Measurements from ENCODE around the gene DTL. TPM values are rescaled to one million over a fixed set of nuclear protein-coding genes. Genes with fewer than 3 reads are reported as not detected.

DTL gene
- total and polyA plus RNA-seq, 2 of the 13 experiments (the other 11 are each of a cell fraction or from before 2014, with no cell fraction given), result 10.4 to 32.8 TPM

GRCh38 chr1:212073490-212073889, 37.9 kb downstream of the DTL start (continued):
- no peak for TF ChIP-seq EZH2 (conservative IDR thresholded peaks at IDR 0.05; ENCODE audit: low read depth, low read length)
- no peak for TF ChIP-seq PBX3 (CRISPR knock-in tag; IDR thresholded peaks at IDR 0.05; ENCODE audit: borderline replicate concordance)

- in situ Hi-C loops (cut with HindIII; ENCODE audit: extremely low pct_ligation_motif_present, low pct_unique_long_range_greater_than_20kb) (loop anchor here (5.0 kb wide), 2 partner anchors 218 to 293 kb away; no protein-coding TSS in a partner anchor), intact Hi-C loops (cut with micrococcal nuclease; ENCODE audit: unreplicated experiment) (no loop called here)
- ATAC-seq (no peak), FAIRE-seq (no peak), DNase-seq (ENCODE audit: low spot score) (no peak)
- WGBS (ENCODE audit: low lambda C conversion rate), result 98% methylated on average over 3 of the region's 3 CpGs
- ChIA-PET CTCF (ENCODE audit: low intra/inter-chr PET ratio, low total read pairs) (interaction anchor here (1.7 kb wide), 1 partner anchor 217 kb away, joined by 4 read pairs; no protein-coding TSS in a partner anchor), POLR2A (no interaction called here)
- H3K4me2 ChIP-seq (ENCODE audit: low read depth, low read length), result no peak overlapping the region
- no peaks in the 10 kb centered on the region for H3K79me2 ChIP-seq (ENCODE audit: insufficient read depth, low read length)
- H2AFZ ChIP-seq (ENCODE audit: low read length), result no peak overlapping the region
- no peaks in the 10 kb centered on the region for H3K27me3 ChIP-seq (ENCODE audit: control insufficient read depth in 1 of 2, insufficient read depth in 2 of 2, low read length in 2 of 2)
- peaks cover 1 to 41% of the 10 kb centered on the region in 2 experiments; a peak in 3 of 5 replicates for H3K36me3 ChIP-seq (replicated peaks in 1 of 2; ENCODE audit: control insufficient read depth in 1 of 2, insufficient read depth in 2 of 2, low read length in 2 of 2)
- H3K4me3 ChIP-seq (replicated peaks in 1 of 3; ENCODE audit: insufficient read depth in 1 of 3, low read depth in 2 of 3, low read length in 3 of 3), result no peak overlapping the region
- H4K20me1 ChIP-seq (ENCODE audit: insufficient read depth, low read length), result no peaks in the 10 kb centered on the region
- H3K9me3 ChIP-seq (ENCODE audit: low read length), result no peaks in the 10 kb centered on the region
- H3K4me1 ChIP-seq (ENCODE audit: insufficient read depth, low read length), result no peaks in the 10 kb centered on the region
- no peak overlapping the region for H3K9ac ChIP-seq (ENCODE audit: insufficient read depth, low read depth, low read length)
- H3K27ac ChIP-seq (ENCODE audit: extremely low read length, insufficient read depth, low read length), result no peak overlapping the region
- BruUV-seq (replicated peaks), result no TSS peak
- TF ChIP-seq FOXP4 (CRISPR knock-in tag; IDR thresholded peaks at IDR 0.05) (no peak), GRHL1 (CRISPR knock-in tag; conservative IDR thresholded peaks at IDR 0.05) (no peak), TIGD3 (CRISPR knock-in tag; IDR thresholded peaks at IDR 0.05; ENCODE audit: borderline replicate concordance) (no peak), POGZ (CRISPR knock-in tag; IDR thresholded peaks at IDR 0.05) (no peak), RAD51 (IDR thresholded peaks at IDR 0.05; ENCODE audit: borderline replicate concordance) (no peak), ARID2 (CRISPR knock-in tag; IDR thresholded peaks at IDR 0.05; ENCODE audit: borderline replicate concordance) (no peak), ZNF142 (CRISPR knock-in tag; IDR thresholded peaks at IDR 0.05) (no peak), ZSCAN29 (CRISPR knock-in tag; conservative IDR thresholded peaks at IDR 0.05) (no peak)
These were observed 38.8 kb downstream of the DTL start for GRCh38 chr1:212074313-212074712.

Measured in HepG2 (cell line).